ENCODE measurements around the gene TOPORS.

TOPORS gene

GRCh38 chr9:32526707-32527048 is 25.7 kb downstream of the TOPORS start:
- Histone ChIP-seq H3K36me3 (ENCODE audit: control insufficient read depth in 1 of 2, insufficient read depth in 2 of 2, low read depth in 1 of 2, low read length in 2 of 2) (no peaks in the 10 kb centered on the region), H2BK12ac (ENCODE audit: low read length in 2 of 2) (no peak overlapping the region), H3K27ac (ENCODE audit: low read length, poor library complexity, severe bottlenecking) (peak overlapping the region; percentile 88), H3K4me3 (ENCODE audit: insufficient read depth in 1 of 2, low read depth in 1 of 2, low read length in 2 of 2) (peak overlapping the region in 1 of 2 experiments; percentile 99), H3K23ac (ENCODE audit: low read length in 2 of 2) (no peak overlapping the region), H3K27me3 (ENCODE audit: control insufficient read depth in 1 of 2, insufficient read depth in 1 of 2, low read length in 2 of 2) (no peaks in the 10 kb centered on the region), H3K4ac (ENCODE audit: low read depth in 1 of 2, low read length in 2 of 2) (no peak overlapping the region), H3K4me1 (ENCODE audit: control insufficient read depth, insufficient read depth, low read depth, low read length) (peaks cover 7% of the 10 kb centered on the region), H3K9me3 (ENCODE audit: control insufficient read depth, low read length) (no peaks in the 10 kb centered on the region), H2BK120ac (ENCODE audit: low read depth, low read length) (no peak overlapping the region), H3K9ac (ENCODE audit: low read length) (peak overlapping the region; percentile 99), H2BK5ac (ENCODE audit: low read depth, low read length, poor library complexity, severe bottlenecking) (no peak overlapping the region), H3K18ac (ENCODE audit: low read depth in 1 of 2, low read length in 2 of 2) (no peak overlapping the region), H4K8ac (ENCODE audit: low read length) (no peak overlapping the region), H4K91ac (ENCODE audit: low read length) (no peak overlapping the region), H2AFZ (ENCODE audit: low read depth, low read length) (peak overlapping the region; percentile 27), H3K79me1 (replicated peaks; ENCODE audit: low read length, poor library complexity, severe bottlenecking) (peaks cover 16% of the 10 kb centered on the region), H3K4me2 (ENCODE audit: low read length, poor library complexity, severe bottlenecking) (peak overlapping the region; percentile 95), H2BK15ac (ENCODE audit: low read depth, poor library complexity, severe bottlenecking) (no peak overlapping the region), H2AK5ac (ENCODE audit: low read length, severe bottlenecking) (no peak overlapping the region), H3K14ac (ENCODE audit: low read length in 2 of 2) (no peak overlapping the region)
- WGBS = 33% methylated on average over 1 of the region's 2 CpGs
- DNase-seq = no peak

- Histone ChIP-seq H2AK5ac (ENCODE audit: low read length, severe bottlenecking) (no peak within 1 kb of the TSS), H3K9ac (ENCODE audit: low read length) (peak within 1 kb of the TSS; percentile 99), H3K9me3 (ENCODE audit: control insufficient read depth, low read length) (no peaks in the 10 kb centered on the region), H3K4ac (ENCODE audit: low read depth in 1 of 2, low read length in 2 of 2) (peak within 1 kb of the TSS in 1 of 2 experiments; percentile 61), H2BK5ac (ENCODE audit: low read depth, low read length, poor library complexity, severe bottlenecking) (no peak within 1 kb of the TSS), H3K14ac (ENCODE audit: low read length in 2 of 2) (peak within 1 kb of the TSS in 1 of 2 experiments; percentile 41), H3K27ac (ENCODE audit: low read length, poor library complexity, severe bottlenecking) (peak within 1 kb of the TSS; percentile 88), H2BK15ac (ENCODE audit: low read depth, poor library complexity, severe bottlenecking) (peak within 1 kb of the TSS; percentile 15), H4K91ac (ENCODE audit: low read length) (no peak within 1 kb of the TSS), H3K4me1 (ENCODE audit: control insufficient read depth, insufficient read depth, low read depth, low read length) (peaks cover 7% of the 10 kb centered on the region), H3K18ac (ENCODE audit: low read depth in 1 of 2, low read length in 2 of 2) (peak within 1 kb of the TSS; percentile 66 to 78), H3K36me3 (ENCODE audit: control insufficient read depth in 1 of 2, insufficient read depth in 2 of 2, low read depth in 1 of 2, low read length in 2 of 2) (no peaks in the 10 kb centered on the region), H3K27me3 (ENCODE audit: control insufficient read depth in 1 of 2, insufficient read depth in 1 of 2, low read length in 2 of 2) (no peaks in the 10 kb centered on the region), H3K79me1 (replicated peaks; ENCODE audit: low read length, poor library complexity, severe bottlenecking) (peaks cover 16% of the 10 kb centered on the region), H2BK120ac (ENCODE audit: low read depth, low read length) (no peak within 1 kb of the TSS), H4K8ac (ENCODE audit: low read length) (peak within 1 kb of the TSS; percentile 38), H3K23ac (ENCODE audit: low read length in 2 of 2) (no peak within 1 kb of the TSS), H3K4me3 (ENCODE audit: insufficient read depth in 1 of 2, low read depth in 1 of 2, low read length in 2 of 2) (peak within 1 kb of the TSS; percentile 63 to 99), H2BK12ac (ENCODE audit: low read length in 2 of 2) (peak within 1 kb of the TSS in 1 of 2 experiments; percentile 42), H2AFZ (ENCODE audit: low read depth, low read length) (peak within 1 kb of the TSS; percentile 61), H3K4me2 (ENCODE audit: low read length, poor library complexity, severe bottlenecking) (peak within 1 kb of the TSS; percentile 95)
- under 1% methylated on average over 34 of the region's 37 CpGs for WGBS
- DNase-seq = peak; percentile 97
These were observed 26.2 kb downstream of the TOPORS start, which contains the start of gene RIGI for GRCh38 chr9:32526041-32526706. TSS of gene RIGI (minus strand) at chr9:32526196. CDS start at chr9:32526166, 30 bp downstream.

GRCh38 chr9:32525709-32526030 is 26.7 kb downstream of the TOPORS start:
- H3K36me3 ChIP-seq (ENCODE audit: control insufficient read depth in 1 of 2, insufficient read depth in 2 of 2, low read depth in 1 of 2, low read length in 2 of 2) = no peaks in the 10 kb centered on the region
- peak overlapping the region; percentile 61 for H2AFZ ChIP-seq (ENCODE audit: low read depth, low read length)
- H3K14ac ChIP-seq (ENCODE audit: low read length in 2 of 2) = peak overlapping the region in 1 of 2 experiments; percentile 41
- no peaks in the 10 kb centered on the region for H3K27me3 ChIP-seq (ENCODE audit: control insufficient read depth in 1 of 2, insufficient read depth in 1 of 2, low read length in 2 of 2)
- H2BK120ac ChIP-seq (ENCODE audit: low read depth, low read length) = no peak overlapping the region
- peak overlapping the region in 1 of 2 experiments; percentile 42 for H2BK12ac ChIP-seq (ENCODE audit: low read length in 2 of 2)
- peak overlapping the region; percentile 88 for H3K27ac ChIP-seq (ENCODE audit: low read length, poor library complexity, severe bottlenecking)
- no peak overlapping the region for H4K91ac ChIP-seq (ENCODE audit: low read length)
- 0% methylated on average over 3 of the region's 4 CpGs for WGBS
- H3K79me1 ChIP-seq (replicated peaks; ENCODE audit: low read length, poor library complexity, severe bottlenecking) = peaks cover 16% of the 10 kb centered on the region
- H3K4ac ChIP-seq (ENCODE audit: low read depth in 1 of 2, low read length in 2 of 2) = peak overlapping the region in 1 of 2 experiments; percentile 61
- no peak overlapping the region for H3K23ac ChIP-seq (ENCODE audit: low read length in 2 of 2)
- peak overlapping the region; percentile 63 to 99 for H3K4me3 ChIP-seq (ENCODE audit: insufficient read depth in 1 of 2, low read depth in 1 of 2, low read length in 2 of 2)
- DNase-seq = no peak
- H2BK15ac ChIP-seq (ENCODE audit: low read depth, poor library complexity, severe bottlenecking) = peak overlapping the region; percentile 15
- peak overlapping the region; percentile 95 for H3K4me2 ChIP-seq (ENCODE audit: low read length, poor library complexity, severe bottlenecking)
- no peak overlapping the region for H2BK5ac ChIP-seq (ENCODE audit: low read depth, low read length, poor library complexity, severe bottlenecking)
- no peaks in the 10 kb centered on the region for H3K9me3 ChIP-seq (ENCODE audit: control insufficient read depth, low read length)
- peak overlapping the region; percentile 38 for H4K8ac ChIP-seq (ENCODE audit: low read length)
- peak overlapping the region; percentile 99 for H3K9ac ChIP-seq (ENCODE audit: low read length)
- H3K18ac ChIP-seq (ENCODE audit: low read depth in 1 of 2, low read length in 2 of 2) = peak overlapping the region; percentile 66 to 78
- H2AK5ac ChIP-seq (ENCODE audit: low read length, severe bottlenecking) = no peak overlapping the region
- peaks cover 7% of the 10 kb centered on the region for H3K4me1 ChIP-seq (ENCODE audit: control insufficient read depth, insufficient read depth, low read depth, low read length)

- Histone ChIP-seq H3K79me1 (replicated peaks; ENCODE audit: low read length, poor library complexity, severe bottlenecking) (peaks cover 16% of the 10 kb centered on the region), H4K91ac (ENCODE audit: low read length) (peak overlapping the region; percentile 22), H2AFZ (ENCODE audit: low read depth, low read length) (peak overlapping the region; percentile 20), H2BK15ac (ENCODE audit: low read depth, poor library complexity, severe bottlenecking) (no peak overlapping the region), H3K4me2 (ENCODE audit: low read length, poor library complexity, severe bottlenecking) (peak overlapping the region; percentile 82), H3K4me3 (ENCODE audit: insufficient read depth in 1 of 2, low read depth in 1 of 2, low read length in 2 of 2) (peak overlapping the region; percentile 26 to 99), H2BK5ac (ENCODE audit: low read depth, low read length, poor library complexity, severe bottlenecking) (no peak overlapping the region), H3K27ac (ENCODE audit: low read length, poor library complexity, severe bottlenecking) (peak overlapping the region; percentile 88), H3K4me1 (ENCODE audit: control insufficient read depth, insufficient read depth, low read depth, low read length) (peaks cover 7% of the 10 kb centered on the region), H3K18ac (ENCODE audit: low read depth in 1 of 2, low read length in 2 of 2) (peak overlapping the region in 1 of 2 experiments; percentile 9), H3K9me3 (ENCODE audit: control insufficient read depth, low read length) (no peaks in the 10 kb centered on the region), H4K8ac (ENCODE audit: low read length) (peak overlapping the region; percentile 27), H3K9ac (ENCODE audit: low read length) (peak overlapping the region; percentile 99), H3K4ac (ENCODE audit: low read depth in 1 of 2, low read length in 2 of 2) (peak overlapping the region in 1 of 2 experiments; percentile 7), H3K27me3 (ENCODE audit: control insufficient read depth in 1 of 2, insufficient read depth in 1 of 2, low read length in 2 of 2) (no peaks in the 10 kb centered on the region), H3K36me3 (ENCODE audit: control insufficient read depth in 1 of 2, insufficient read depth in 2 of 2, low read depth in 1 of 2, low read length in 2 of 2) (no peaks in the 10 kb centered on the region), H3K23ac (ENCODE audit: low read length in 2 of 2) (no peak overlapping the region), H2BK120ac (ENCODE audit: low read depth, low read length) (no peak overlapping the region), H2BK12ac (ENCODE audit: low read length in 2 of 2) (no peak overlapping the region), H3K14ac (ENCODE audit: low read length in 2 of 2) (no peak overlapping the region), H2AK5ac (ENCODE audit: low read length, severe bottlenecking) (no peak overlapping the region)
- 30% methylated on average over 21 of the region's 22 CpGs for WGBS
- peak; percentile 46 for DNase-seq
These were observed 27.3 kb downstream of the TOPORS start for GRCh38 chr9:32524892-32525708.

Data from mesenchymal stem cell (in vitro differentiated cells and primary cell).